GM18868 (cell line): ENCODE data around the gene CLEC6A.
"Not testable (repeated sequence)": the region's sequence is repeated elsewhere in the genome, so short reads cannot be mapped to it uniquely, and the experiment has no call there.

Source experiments
- ATAC-seq: cut with Tn5 transposase; IDR thresholded peaks from one replicate; pipeline ENCODE4 v1.9.1; 2021; ENCODE audit warnings: mild to moderate bottlenecking, moderate library complexity; ENCODE audit not compliant: unreplicated experiment

Gene CLEC6A

DNA sequence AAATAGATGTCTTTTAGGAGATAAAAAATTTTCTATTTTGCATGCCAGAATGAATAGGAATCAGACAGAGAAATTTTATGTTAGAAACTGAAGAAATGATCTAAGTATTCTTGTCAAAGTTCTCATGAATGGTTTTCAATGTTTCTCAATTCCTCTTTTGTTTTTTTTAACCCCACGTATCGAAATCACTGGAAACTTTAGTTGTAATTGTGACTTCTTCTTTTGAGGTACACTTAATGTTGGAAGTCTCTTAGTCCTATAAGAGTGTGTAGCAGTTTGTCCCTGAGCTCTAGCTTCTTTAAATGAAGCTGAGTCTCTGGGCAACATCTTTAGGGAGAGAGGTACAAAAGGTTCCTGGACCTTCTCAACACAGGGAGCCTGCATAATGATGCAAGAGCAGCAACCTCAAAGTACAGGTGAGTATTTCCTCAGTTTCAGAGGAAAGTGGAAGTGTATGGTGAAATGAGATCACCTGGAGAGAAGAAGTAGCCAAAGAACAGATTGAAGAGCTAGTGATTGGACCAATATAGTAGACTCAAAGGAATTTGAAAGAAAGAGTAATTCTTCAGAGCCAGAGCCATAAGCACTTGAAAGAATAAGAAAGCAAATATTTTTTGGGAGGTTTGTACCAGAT is at the start of gene CLEC6A:
Gene CLEC6A (plus strand): TSS at position 236 of the 634 bp plus-strand sequence. CDS start 150 bp downstream, at position 386.
- ATAC-seq = no peak

GRCh38 chr12:8419576-8419975 is 36.2 kb upstream of the CLEC6A start:
- not testable (repeated sequence) for ATAC-seq

GRCh38 chr12:8420506-8420905 is 35.3 kb upstream of the CLEC6A start:
- ATAC-seq = no peak

DNA sequence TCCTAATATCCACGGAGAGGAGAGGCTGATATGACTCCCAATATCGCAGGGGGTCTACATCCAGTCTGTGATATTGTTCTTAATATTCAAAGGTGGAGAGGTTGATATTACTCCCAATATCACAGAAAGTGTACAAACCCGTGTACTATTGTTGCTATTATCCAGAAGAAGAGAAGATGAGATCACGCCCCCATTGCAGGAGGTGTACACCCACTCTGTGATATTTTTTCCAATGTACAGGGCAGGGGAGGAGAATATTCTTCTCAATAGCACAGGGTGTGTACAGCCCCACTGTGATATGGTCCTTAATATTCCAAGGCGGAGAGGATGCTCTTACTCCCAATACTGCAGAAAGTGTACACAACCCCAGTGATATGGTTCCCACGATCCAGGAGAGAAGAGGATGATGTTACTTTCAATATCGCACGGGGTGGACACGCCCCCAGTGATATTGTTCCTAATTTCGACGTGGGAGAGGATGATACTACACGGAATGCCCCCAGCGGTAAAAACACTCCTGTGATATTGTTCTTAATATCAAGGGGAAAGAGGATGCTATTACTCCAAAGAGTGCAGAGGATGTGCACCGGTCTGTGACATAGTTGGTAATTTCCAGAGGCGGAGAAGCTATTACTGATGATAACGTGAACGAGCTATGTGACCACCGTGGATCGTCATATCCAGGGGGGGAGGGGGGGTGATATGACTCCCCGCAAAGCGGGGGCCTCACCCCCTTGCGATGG is 11.1 kb upstream of the CLEC6A start:
- not testable (repeated sequence) for ATAC-seq

- ATAC-seq = no peak
These were observed 10.0 kb upstream of the CLEC6A start for GRCh38 chr12:8445731-8446130.

DNA sequence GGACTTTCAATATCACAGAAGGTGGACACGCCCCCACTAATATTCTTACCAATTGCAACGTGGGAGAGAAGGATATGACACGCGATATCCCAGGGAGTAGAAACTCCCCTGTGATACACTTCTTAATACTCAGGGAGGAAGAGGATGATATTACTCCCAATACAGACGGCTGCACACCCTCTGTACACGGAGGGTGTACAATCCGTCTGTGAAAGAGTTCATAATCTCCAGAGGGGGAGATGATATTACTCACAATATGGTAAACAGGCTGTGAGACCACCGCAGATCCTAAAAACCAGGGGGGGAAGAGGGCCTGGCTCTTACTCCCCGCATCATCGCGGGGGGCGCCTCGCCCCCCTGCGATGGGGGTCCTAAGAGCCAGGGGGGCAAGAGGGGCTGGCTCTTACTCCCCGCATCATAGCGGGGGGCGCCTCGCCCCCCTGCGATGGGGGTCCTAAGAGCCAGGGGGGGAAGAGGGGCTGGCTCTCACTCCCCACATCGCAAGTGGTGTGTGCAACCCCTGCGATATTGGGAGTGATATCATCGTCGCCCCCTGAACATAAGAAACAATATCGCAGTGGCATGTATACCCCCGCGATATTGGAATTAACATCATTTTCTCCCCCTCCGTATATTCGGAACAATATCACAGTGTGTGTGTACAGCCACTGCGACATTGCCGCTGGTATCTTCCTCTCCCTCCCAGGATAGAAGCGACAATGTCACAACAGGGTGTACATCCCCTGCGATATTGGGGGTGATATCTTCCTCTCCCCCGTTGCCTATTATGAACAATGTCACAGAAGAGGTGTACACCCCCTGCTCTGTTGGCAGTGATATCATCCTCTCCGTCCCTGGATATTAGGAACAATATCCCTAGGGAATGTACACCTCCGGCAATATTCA is 8.9 kb upstream of the CLEC6A start:
- no peak for ATAC-seq

- ATAC-seq = no peak
These were observed 6.4 kb upstream of the CLEC6A start for GRCh38 chr12:8449355-8449859.

DNA sequence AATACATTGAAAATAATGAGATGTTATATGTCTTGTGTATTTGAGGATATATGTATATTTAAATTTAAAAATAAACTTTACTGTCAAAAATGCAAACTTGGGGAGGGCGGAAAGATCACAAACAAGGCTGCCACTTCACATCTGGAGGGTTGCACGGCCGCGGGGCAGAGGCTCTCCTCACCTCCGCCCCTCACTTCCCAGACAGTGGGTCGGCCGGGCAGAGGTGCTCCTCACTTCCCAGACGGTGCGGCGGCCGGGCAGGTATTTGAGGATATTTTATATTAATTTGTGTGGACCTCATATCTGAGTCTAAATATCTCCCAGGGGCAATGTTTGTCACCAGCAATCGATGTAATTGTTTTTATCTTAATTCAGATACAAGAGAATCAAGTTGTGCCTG is 3.7 kb upstream of the CLEC6A start:
- no peak for ATAC-seq

- no peak for ATAC-seq
These were observed 2.7 kb upstream of the CLEC6A start for GRCh38 chr12:8453021-8453513.

DNA sequence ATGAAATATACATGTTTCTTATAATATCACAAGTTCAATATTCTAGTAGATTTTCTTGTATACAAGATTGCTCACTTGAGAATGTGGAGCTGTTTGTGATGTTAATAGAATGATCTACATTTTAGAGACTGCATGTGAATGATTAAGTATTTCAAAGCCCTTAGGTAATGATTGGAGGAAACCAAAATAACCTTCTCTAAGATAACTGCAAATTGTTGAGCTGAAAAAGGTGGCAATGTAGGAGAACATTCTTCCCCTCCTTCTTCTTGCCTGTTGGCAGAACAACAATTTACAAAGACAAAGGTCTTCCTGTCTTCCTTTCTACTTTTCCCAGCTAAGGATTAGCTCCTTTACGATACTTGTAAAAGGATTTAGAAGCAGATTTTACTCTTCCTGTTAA is 2.0 kb upstream of the CLEC6A start:
- ATAC-seq = no peak

DNA sequence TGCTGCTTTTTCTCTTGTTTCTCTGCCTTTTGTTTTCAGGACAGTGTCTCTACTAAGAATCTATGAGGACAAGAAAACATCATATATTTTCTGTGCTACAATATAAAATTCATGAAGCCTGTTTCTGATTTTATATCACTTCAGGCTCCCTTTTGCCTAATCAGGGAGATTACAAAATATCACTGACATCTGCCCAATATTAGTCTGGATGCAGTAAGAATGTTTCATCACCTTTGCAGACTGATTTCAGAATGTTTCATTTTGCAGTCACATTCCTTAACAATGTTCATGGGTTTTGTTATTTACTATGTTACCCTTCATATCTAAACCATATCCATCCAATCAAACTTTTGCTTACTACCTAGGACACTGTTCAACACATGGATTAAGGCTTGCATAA is 491 bp upstream of the CLEC6A start:
- ATAC-seq = no peak

DNA sequence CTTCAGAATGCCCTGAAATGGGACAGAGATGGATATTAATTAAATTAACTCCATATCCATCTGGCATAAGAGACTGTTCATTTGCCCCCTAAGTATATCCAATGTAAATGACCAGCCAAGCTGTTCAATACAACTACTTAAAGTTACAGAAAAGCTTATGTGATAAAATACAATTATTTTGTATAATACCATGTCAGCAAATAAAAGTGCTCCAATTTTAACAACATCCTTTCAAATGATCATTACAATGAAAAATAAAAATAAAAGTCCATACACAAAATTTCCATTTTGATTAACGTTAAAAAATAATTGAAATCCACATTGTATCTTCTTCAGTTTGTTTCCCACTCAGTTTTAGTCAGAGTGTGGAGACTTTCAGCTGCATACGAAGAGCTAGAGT is 5.7 kb downstream of the CLEC6A start:
- ATAC-seq = no peak

- no peak for ATAC-seq
These were observed 9.7 kb downstream of the CLEC6A start for GRCh38 chr12:8465301-8465996.

DNA sequence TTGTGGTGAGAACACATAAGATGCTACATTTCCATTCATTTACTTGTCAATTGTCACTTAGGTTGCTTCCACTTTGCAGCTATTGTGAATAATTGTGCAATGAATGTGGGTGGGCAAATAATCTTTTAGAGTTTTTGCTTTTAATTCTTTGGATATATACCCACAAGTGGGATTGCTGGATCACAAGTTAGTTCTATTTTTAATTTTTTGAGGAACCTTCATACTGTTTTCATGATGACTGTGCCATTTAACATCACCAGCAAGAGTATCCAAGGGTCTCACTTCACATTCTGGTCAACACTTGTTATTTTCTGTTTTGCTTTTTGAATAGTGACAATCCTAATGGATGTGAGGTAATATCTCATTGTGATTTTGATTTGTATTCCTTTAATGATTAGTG is 10.5 kb downstream of the CLEC6A start:
- ATAC-seq = no peak

- ATAC-seq = no peak
These were observed 15.3 kb downstream of the CLEC6A start for GRCh38 chr12:8471090-8471489.

DNA sequence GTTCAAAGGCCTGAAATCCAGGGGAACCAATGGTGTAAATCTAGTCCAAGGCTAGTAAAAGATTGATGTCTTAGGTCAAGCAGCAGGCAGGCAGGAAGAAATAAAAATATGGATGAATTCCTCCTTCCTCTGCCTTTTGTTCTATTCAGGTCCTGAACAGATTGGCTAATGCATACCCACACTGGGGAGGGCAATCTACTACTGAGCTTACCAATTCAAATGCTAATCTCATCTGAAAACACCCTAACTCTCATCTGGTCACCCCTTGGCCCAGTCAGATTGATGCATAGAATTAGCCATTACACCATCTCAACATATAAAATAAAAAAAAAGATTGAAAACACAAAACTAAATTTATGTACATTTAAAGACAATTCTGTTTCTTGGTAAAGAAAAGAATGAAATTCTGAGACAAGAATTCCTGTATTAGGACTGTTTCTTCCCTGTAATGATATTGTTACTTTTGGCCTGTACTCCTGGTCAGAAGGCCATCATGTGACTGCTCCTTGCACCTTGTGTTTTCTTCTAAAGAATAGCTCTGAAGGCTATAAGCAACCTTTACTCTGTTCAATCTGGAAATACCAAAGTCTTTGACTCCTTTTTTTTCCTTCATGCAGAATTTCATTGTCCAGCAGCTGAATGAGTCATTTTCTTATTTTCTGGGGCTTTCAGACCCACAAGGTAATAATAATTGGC is 19.9 kb downstream of the CLEC6A start:
- no peak for ATAC-seq

GRCh38 chr12:8482571-8483061 is 26.9 kb downstream of the CLEC6A start:
- no peak for ATAC-seq

DNA sequence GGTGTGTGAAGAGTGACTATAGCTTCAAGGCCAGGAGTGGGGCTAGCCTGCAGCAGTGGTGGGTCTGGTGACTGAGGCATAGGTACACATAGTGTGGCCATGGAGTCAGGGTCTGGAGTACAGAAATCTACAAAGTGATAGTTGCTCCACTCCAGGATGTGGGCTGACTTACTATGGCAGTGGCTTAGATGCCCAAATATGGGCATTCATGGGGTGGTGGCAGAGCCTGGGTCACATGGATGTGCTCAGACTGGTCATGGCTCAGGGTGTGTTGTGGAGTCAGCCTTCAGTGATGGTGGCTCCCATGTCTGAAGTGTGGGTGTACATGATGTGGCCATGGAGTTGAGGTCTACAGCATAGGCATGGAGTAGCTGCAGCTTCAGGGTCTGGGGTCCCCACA is 27.3 kb downstream of the CLEC6A start:
- ATAC-seq = no peak

DNA sequence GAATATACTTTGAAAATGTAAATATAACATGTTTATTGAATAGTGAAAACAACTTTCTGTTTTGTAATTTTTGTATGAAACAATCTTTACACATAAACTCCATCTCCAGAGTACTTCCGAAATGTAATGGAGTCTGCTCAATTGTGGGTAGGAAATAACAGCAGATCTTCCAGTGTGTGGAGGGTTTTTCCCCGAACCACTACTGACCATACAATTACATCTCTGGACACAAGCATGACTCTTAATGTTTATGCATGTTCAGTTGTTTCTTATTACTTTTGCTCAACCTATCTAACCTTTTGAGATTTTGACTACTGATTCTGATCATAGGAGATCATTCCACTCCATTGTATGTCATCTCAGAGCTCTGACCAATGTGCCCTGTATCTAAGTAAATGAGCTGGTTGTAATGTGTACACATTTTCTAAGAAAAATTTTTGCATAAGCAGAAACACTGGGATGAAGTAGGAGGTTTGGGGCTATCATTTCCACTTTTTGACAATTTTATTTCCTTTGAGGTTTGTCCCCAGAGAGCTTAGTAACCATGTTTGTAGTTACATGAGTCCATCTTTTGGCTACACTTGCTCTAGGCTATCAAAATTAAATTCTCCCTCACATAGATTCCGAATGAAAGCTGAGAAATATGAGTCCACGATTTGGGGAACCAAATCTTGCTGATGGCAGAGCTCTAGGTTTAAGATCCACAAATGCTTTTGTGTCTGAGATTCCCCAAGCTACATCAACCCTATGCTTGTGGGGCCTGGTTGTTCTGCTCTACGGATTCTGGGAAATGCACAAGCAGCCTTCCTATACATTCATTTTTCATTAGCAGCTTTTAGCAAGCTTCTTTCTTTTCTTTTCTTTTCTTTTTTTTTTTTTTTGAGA is 36.1 kb downstream of the CLEC6A start:
- ATAC-seq = no peak
